ENCODE data around the gene PIP4K2B. TPM values are rescaled to one million over a fixed set of nuclear protein-coding genes. Genes with fewer than 3 reads are reported as not detected.

The PIP4K2B gene
- total RNA-seq, 4 donors from 2014 or later = 14.4 to 32.6 (median 24.1) TPM

- no peak for DNase-seq
- no peak overlapping the region for H3K27ac ChIP-seq
- H3K4me1 ChIP-seq = peaks cover 5 to 44% (median 9%) of the 10 kb centered on the region in 3 donors
- intact Hi-C loops (cut with DNase I) = no loop called here
- H3K4me3 ChIP-seq = no peak overlapping the region
- WGBS, 2 donors = 69 to 70% methylated on average over 6 to 10 of the region's 10 CpGs
- H3K27me3 ChIP-seq = no peaks in the 10 kb centered on the region
- H3K9me3 ChIP-seq = no peaks in the 10 kb centered on the region
- peaks cover 13 to 63% (median 17%) of the 10 kb centered on the region in 3 donors for H3K36me3 ChIP-seq
- TF ChIP-seq CTCF (IDR thresholded peaks at IDR 0.05) (no peak), POLR2A (IDR thresholded peaks at IDR 0.05) (no peak)
Measured at GRCh38 chr17:38725066-38725465, 74.3 kb downstream of the PIP4K2B start.

- intact Hi-C loops (cut with DNase I) = no loop called here
- WGBS, 2 donors = 70 to 71% methylated on average over 5 of the region's 16 CpGs
- Histone ChIP-seq H3K4me1 (peaks cover 5 to 40% (median 9%) of the 10 kb centered on the region in 3 donors), H3K4me3 (no peak overlapping the region), H3K27me3 (no peaks in the 10 kb centered on the region), H3K27ac (no peak overlapping the region), H3K9me3 (no peaks in the 10 kb centered on the region), H3K36me3 (peaks cover 18 to 69% (median 23%) of the 10 kb centered on the region in 3 donors)
- DNase-seq = no peak
- TF ChIP-seq CTCF (IDR thresholded peaks at IDR 0.05) (no peak), POLR2A (IDR thresholded peaks at IDR 0.05) (no peak)
Measured at GRCh38 chr17:38724337-38724988, 74.9 kb downstream of the PIP4K2B start.

DNA sequence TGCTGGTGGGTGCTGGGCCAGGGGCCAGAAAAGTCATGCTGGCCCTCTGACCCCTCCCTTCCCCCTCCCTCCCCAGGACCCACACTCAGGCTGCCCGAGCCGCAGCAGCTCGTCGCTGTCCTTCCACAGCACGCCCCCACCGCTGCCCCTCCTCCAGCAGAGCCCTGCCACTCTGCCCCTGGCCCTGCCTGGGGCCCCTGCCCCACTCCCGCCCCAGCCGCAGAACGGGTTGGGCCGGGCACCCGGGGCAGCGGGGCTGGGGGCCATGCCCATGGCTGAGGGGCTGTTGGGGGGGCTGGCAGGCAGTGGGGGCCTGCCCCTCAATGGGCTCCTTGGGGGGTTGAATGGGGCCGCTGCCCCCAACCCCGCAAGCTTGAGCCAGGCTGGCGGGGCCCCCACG, 77.6 kb downstream of the PIP4K2B start:
- DNase-seq = no peak
- peaks cover 0 to 40% (median 0%) of the 10 kb centered on the region in 3 donors for H3K4me1 ChIP-seq
- WGBS, 2 donors = 89% methylated on average over 5 of the region's 16 CpGs; no CpG with 5 or more reads in 1 of the 2 donors
- H3K27me3 ChIP-seq = no peaks in the 10 kb centered on the region
- H3K4me3 ChIP-seq = no peak overlapping the region
- H3K9me3 ChIP-seq = no peaks in the 10 kb centered on the region
- H3K27ac ChIP-seq = peak overlapping the region in 1 of 4 donors; percentile 5
- no peak for TF ChIP-seq CTCF (IDR thresholded peaks at IDR 0.05)
- peaks cover 23 to 95% (median 32%) of the 10 kb centered on the region in 3 donors for H3K36me3 ChIP-seq
- intact Hi-C loops (cut with DNase I) = no loop called here

- WGBS, 2 donors = 89% methylated on average over 6 of the region's 6 CpGs
- H3K4me3 ChIP-seq = no peak overlapping the region
- no peak overlapping the region for H3K27ac ChIP-seq
- H3K4me1 ChIP-seq = peaks cover 0 to 40% (median 0%) of the 10 kb centered on the region in 3 donors
- peaks cover 28 to 100% (median 40%) of the 10 kb centered on the region in 3 donors for H3K36me3 ChIP-seq
- intact Hi-C loops (cut with DNase I) = no loop called here
- TF ChIP-seq POLR2A (IDR thresholded peaks at IDR 0.05) (no peak), CTCF (IDR thresholded peaks at IDR 0.05) (no peak)
- H3K27me3 ChIP-seq = no peaks in the 10 kb centered on the region
- no peaks in the 10 kb centered on the region for H3K9me3 ChIP-seq
- no peak for DNase-seq
Measured at GRCh38 chr17:38720941-38721340, 78.4 kb downstream of the PIP4K2B start.

GRCh38 chr17:38719943-38720641, 79.3 kb downstream of the PIP4K2B start:
- H3K4me1 ChIP-seq = peaks cover 0 to 38% (median 0%) of the 10 kb centered on the region in 3 donors
- H3K27ac ChIP-seq = no peak overlapping the region
- H3K4me3 ChIP-seq = no peak overlapping the region
- intact Hi-C loops (cut with DNase I) = no loop called here
- H3K36me3 ChIP-seq = peaks cover 34 to 100% (median 45%) of the 10 kb centered on the region in 3 donors
- no peak for DNase-seq
- 74 to 75% methylated on average over 20 to 28 of the region's 39 CpGs for WGBS, 2 donors
- no peaks in the 10 kb centered on the region for H3K27me3 ChIP-seq
- no peaks in the 10 kb centered on the region for H3K9me3 ChIP-seq
- TF ChIP-seq CTCF (IDR thresholded peaks at IDR 0.05) = no peak
- no peak for TF ChIP-seq POLR2A (IDR thresholded peaks at IDR 0.05)

Data from esophagus squamous epithelium (tissue), 5 donors.